HEK293 (cell line): ENCODE measurements around the gene NEK6.

Experiments used
- CTCF ChIA-PET: fragments of 350-600 bp; formaldehyde crosslinking; extraction: SDS; loops from one replicate; lab custom pipeline; 2021; ENCODE audit warnings: antibody characterized with exemption; lab: Yijun Ruan, JAX
- POLR2A ChIA-PET: fragments of 300-600 bp; formaldehyde crosslinking; extraction: SDS; loops from one replicate; lab custom pipeline; 2020; ENCODE audit warnings: antibody characterized with exemption, inconsistent platforms; lab: Yijun Ruan, JAX
- H3K27ac ChIP-seq: fragments of 200-500 bp; sonication (Bioruptor generic); 2 replicates; pipeline ENCODE4 v1.5.1; 2014; ENCODE audit warnings: low read depth, low read length, control low read depth, inconsistent platforms; ENCODE audit errors: extremely low read depth
- H3K36me3 ChIP-seq, 2 experiments: fragments of 200-500 bp in 1 of 2; sonication (Bioruptor generic) in 1 of 2; 1 replicate in 1 of 2; 2 replicates in 1 of 2; pipeline ENCODE4 v1.5.1; 2014 to 2017; ENCODE audit warnings: inconsistent platforms in 2 of 2, low read length in 2 of 2; ENCODE audit not compliant: control insufficient read depth in 2 of 2, insufficient read depth in 1 of 2
- H3K4me1 ChIP-seq: fragments of 200-500 bp; sonication (Bioruptor generic); 2 replicates; pipeline ENCODE4 v1.5.1; 2014; ENCODE audit warnings: mild to moderate bottlenecking, low read length, inconsistent platforms; ENCODE audit not compliant: control insufficient read depth, insufficient read depth
- H3K4me3 ChIP-seq: 2 replicates; pipeline ENCODE4 v1.5.1; 2011; ENCODE audit warnings: low read depth, mild to moderate bottlenecking, control low read depth, low read length, moderate library complexity
- H3K9me3 ChIP-seq: fragments of 200-500 bp; sonication (Bioruptor generic); 2 replicates; pipeline ENCODE4 v1.5.1; 2014; ENCODE audit warnings: low read depth, low read length, inconsistent platforms; ENCODE audit not compliant: control insufficient read depth, insufficient read depth
- GLI2 ChIP-seq: fragments of 450-650 bp; formaldehyde crosslinking; IDR thresholded peaks from 2 replicates; pipeline ENCODE4; 2017; ENCODE audit warnings: missing biosample characterization, missing genetic modification characterization, low read depth, borderline replicate concordance
- TCF7L2 ChIP-seq: IDR thresholded peaks from 2 replicates; pipeline ENCODE4 v1.6.1; 2011; ENCODE audit warnings: low read depth, mild to moderate bottlenecking, inconsistent platforms, low read length, moderate library complexity, borderline replicate concordance
- ZBTB6 ChIP-seq: fragments of 450-650 bp; formaldehyde crosslinking; IDR thresholded peaks from 2 replicates; pipeline ENCODE4 v1.5.1; 2017; ENCODE audit warnings: missing biosample characterization, missing genetic modification characterization
- ZBTB7A ChIP-seq: fragments of 450-650 bp; formaldehyde crosslinking; IDR thresholded peaks from 2 replicates; pipeline ENCODE4 v1.5.1; 2016; ENCODE audit warnings: low read depth, missing biosample characterization, missing genetic modification characterization
- ZNF121 ChIP-seq: fragments of 450-650 bp; formaldehyde crosslinking; IDR thresholded peaks from 2 replicates; pipeline ENCODE4 v1.5.1; 2016; ENCODE audit warnings: missing biosample characterization, missing genetic modification characterization
- ZNF223 ChIP-seq: fragments of 450-650 bp; formaldehyde crosslinking; IDR thresholded peaks from 2 replicates; pipeline ENCODE4 v1.5.1; 2016; ENCODE audit warnings: missing biosample characterization, missing genetic modification characterization
- ZNF324 ChIP-seq: fragments of 450-650 bp; formaldehyde crosslinking; IDR thresholded peaks from 2 replicates; pipeline ENCODE4 v1.5.1; 2016; ENCODE audit warnings: missing biosample characterization, missing genetic modification characterization
- ZNF473 ChIP-seq: fragments of 450-650 bp; formaldehyde crosslinking; IDR thresholded peaks from 2 replicates; pipeline ENCODE4 v1.5.1; 2017; ENCODE audit warnings: missing biosample characterization, missing genetic modification characterization
- ZNF544 ChIP-seq: fragments of 450-650 bp; formaldehyde crosslinking; IDR thresholded peaks from 2 replicates; pipeline ENCODE4 v1.5.0; 2017; ENCODE audit warnings: missing biosample characterization, missing genetic modification characterization
- ZNF600 ChIP-seq: fragments of 450-650 bp; formaldehyde crosslinking; IDR thresholded peaks from 2 replicates; pipeline ENCODE4 v1.5.1; 2016; ENCODE audit warnings: missing biosample characterization, missing genetic modification characterization
- ZNF629 ChIP-seq: fragments of 450-650 bp; formaldehyde crosslinking; IDR thresholded peaks from 2 replicates; pipeline ENCODE4 v1.5.1; 2017; ENCODE audit warnings: missing biosample characterization, missing genetic modification characterization
- ZNF654 ChIP-seq: fragments of 450-650 bp; formaldehyde crosslinking; IDR thresholded peaks from 2 replicates; pipeline ENCODE4 v1.5.1; 2016; ENCODE audit warnings: low read depth, missing biosample characterization, missing genetic modification characterization
- ZNF658 ChIP-seq: fragments of 450-650 bp; formaldehyde crosslinking; IDR thresholded peaks from 2 replicates; pipeline ENCODE4; 2016; ENCODE audit warnings: missing biosample characterization, missing genetic modification characterization
- ZNF747 ChIP-seq: fragments of 450-650 bp; formaldehyde crosslinking; IDR thresholded peaks from 2 replicates; pipeline ENCODE4 v1.5.1; 2016; ENCODE audit warnings: missing biosample characterization, missing genetic modification characterization
- ZNF837 ChIP-seq: fragments of 450-650 bp; formaldehyde crosslinking; IDR thresholded peaks from 2 replicates; pipeline ENCODE4 v1.5.1; 2016; ENCODE audit warnings: missing biosample characterization, missing genetic modification characterization
- TF ChIP-seq, protein P1 (sequence below): fragments of 450-650 bp; formaldehyde crosslinking; IDR thresholded peaks from 2 replicates; pipeline ENCODE4 v1.5.1; 2016; ENCODE audit warnings: missing biosample characterization, missing genetic modification characterization
- TF ChIP-seq, protein P2 (sequence below): fragments of 450-650 bp; formaldehyde crosslinking; optimal IDR thresholded peaks from 2 replicates; pipeline ENCODE3; 2016; ENCODE audit warnings: missing biosample characterization, mild to moderate bottlenecking, missing genetic modification characterization
- TF ChIP-seq, protein P3 (sequence below): fragments of 450-650 bp; formaldehyde crosslinking; IDR thresholded peaks from 2 replicates; pipeline ENCODE4 v1.5.1; 2016; ENCODE audit warnings: missing biosample characterization, missing genetic modification characterization, low read depth
- TF ChIP-seq, protein P4 (sequence below): fragments of 450-650 bp; formaldehyde crosslinking; IDR thresholded peaks from 2 replicates; pipeline ENCODE4 v1.5.1; 2017; ENCODE audit warnings: missing biosample characterization, missing genetic modification characterization

Gene NEK6

GRCh38 chr9:124263800-124264426, 6.2 kb downstream of the NEK6 start:
- ChIA-PET CTCF (no interaction called here), POLR2A (no interaction called here)
- Histone ChIP-seq H3K4me1 (peaks cover 5% of the 10 kb centered on the region), H3K4me3 (no peak overlapping the region), H3K27ac (no peak overlapping the region), H3K36me3 (no peaks in the 10 kb centered on the region), H3K9me3 (no peaks in the 10 kb centered on the region)
- TF ChIP-seq ZBTB6 (tag by site-specific recombination) = no peak
- no peak for TF ChIP-seq ZNF658
- TF ChIP-seq ZNF629 (tag by site-specific recombination) = no peak
- no peak for TF ChIP-seq ZNF600 (tag by site-specific recombination)
- TF ChIP-seq ZBTB7A (tag by site-specific recombination) = no peak
- TF ChIP-seq, protein P1, sequence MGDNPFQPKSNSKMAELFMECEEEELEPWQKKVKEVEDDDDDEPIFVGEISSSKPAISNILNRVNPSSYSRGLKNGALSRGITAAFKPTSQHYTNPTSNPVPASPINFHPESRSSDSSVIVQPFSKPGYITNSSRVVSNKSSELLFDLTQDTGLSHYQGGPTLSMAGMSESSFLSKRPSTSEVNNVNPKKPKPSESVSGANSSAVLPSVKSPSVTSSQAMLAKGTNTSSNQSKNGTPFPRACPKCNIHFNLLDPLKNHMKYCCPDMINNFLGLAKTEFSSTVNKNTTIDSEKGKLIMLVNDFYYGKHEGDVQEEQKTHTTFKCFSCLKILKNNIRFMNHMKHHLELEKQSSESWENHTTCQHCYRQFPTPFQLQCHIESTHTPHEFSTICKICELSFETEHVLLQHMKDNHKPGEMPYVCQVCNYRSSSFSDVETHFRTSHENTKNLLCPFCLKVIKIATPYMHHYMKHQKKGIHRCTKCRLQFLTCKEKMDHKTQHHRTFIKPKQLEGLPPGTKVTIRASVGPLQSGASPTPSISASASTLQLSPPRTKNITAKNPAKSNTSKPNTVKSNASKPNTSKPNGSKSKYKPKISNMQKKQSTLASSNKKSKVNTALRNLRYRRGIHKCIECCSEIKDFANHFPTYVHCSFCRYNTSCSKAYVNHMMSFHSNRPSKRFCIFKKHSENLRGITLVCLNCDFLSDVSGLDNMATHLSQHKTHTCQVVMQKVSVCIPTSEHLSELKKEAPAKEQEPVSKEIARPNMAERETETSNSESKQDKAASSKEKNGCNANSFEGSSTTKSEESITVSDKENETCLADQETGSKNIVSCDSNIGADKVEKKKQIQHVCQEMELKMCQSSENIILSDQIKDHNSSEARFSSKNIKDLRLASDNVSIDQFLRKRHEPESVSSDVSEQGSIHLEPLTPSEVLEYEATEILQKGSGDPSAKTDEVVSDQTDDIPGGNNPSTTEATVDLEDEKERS (tag by site-specific recombination) = no peak
- TF ChIP-seq ZNF544 (tag by site-specific recombination) = no peak

DNA sequence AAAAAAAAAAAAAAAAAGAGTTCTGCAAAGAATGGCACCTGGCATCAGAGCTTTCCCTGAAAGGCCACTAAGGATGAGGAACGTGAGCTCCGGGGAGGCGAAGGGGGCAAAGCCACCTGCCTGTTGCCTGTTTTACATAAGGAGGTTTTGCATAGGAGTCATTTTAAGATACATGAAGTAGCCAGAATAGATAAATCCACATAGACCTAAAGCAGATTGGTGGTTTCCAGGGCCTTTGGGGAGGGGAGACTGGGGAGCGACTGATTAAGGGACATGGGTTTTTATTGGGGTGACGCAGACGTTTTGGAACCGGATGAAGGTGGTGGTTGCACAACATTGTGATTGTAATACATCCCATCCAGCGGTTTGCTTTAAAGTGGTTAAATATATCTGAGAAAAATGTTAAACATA, 7.1 kb downstream of the NEK6 start:
- Histone ChIP-seq H3K36me3 (no peaks in the 10 kb centered on the region), H3K9me3 (no peaks in the 10 kb centered on the region), H3K4me3 (no peak overlapping the region), H3K27ac (no peak overlapping the region), H3K4me1 (peaks cover 2% of the 10 kb centered on the region)
- ChIA-PET CTCF (interaction anchor here (0.7 kb wide), 1 partner anchor 30 kb away, joined by 4 read pairs; no protein-coding TSS in a partner anchor), POLR2A (interaction anchor here (0.7 kb wide), 1 partner anchor 592 kb away, joined by 9 read pairs; no protein-coding TSS in a partner anchor)
- TF ChIP-seq, protein P2, sequence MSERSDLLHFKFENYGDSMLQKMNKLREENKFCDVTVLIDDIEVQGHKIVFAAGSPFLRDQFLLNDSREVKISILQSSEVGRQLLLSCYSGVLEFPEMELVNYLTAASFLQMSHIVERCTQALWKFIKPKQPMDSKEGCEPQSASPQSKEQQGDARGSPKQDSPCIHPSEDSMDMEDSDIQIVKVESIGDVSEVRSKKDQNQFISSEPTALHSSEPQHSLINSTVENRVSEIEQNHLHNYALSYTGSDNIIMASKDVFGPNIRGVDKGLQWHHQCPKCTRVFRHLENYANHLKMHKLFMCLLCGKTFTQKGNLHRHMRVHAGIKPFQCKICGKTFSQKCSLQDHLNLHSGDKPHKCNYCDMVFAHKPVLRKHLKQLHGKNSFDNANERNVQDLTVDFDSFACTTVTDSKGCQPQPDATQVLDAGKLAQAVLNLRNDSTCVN (tag by site-specific recombination) = no peak
- no peak for TF ChIP-seq ZNF324
- no peak for TF ChIP-seq ZNF654 (tag by site-specific recombination)
- TF ChIP-seq ZNF837 = no peak
- no peak for TF ChIP-seq ZNF121 (tag by site-specific recombination)
- no peak for TF ChIP-seq ZNF223

DNA sequence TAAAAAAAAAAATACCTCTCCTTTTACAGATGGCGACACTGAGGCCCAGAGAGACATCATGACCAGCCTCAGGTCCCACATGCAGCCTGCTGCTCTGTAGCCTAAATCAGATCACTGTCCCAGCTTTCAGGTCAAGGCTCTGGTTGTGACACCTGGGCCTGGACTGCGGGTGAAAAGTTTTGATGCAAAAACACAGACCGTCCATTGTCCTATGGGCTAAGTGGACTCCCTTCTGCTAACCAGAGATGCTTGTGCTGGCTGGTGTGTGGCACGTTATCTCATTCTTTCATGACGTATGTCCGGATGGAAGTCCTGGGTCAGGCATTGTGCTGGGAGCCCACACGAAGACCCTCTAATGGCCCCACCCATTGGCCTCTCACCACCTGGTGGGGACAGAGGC, 7.8 kb downstream of the NEK6 start:
- H3K4me3 ChIP-seq = no peak overlapping the region
- H3K27ac ChIP-seq = no peak overlapping the region
- no peaks in the 10 kb centered on the region for H3K4me1 ChIP-seq
- TF ChIP-seq, protein P3, sequence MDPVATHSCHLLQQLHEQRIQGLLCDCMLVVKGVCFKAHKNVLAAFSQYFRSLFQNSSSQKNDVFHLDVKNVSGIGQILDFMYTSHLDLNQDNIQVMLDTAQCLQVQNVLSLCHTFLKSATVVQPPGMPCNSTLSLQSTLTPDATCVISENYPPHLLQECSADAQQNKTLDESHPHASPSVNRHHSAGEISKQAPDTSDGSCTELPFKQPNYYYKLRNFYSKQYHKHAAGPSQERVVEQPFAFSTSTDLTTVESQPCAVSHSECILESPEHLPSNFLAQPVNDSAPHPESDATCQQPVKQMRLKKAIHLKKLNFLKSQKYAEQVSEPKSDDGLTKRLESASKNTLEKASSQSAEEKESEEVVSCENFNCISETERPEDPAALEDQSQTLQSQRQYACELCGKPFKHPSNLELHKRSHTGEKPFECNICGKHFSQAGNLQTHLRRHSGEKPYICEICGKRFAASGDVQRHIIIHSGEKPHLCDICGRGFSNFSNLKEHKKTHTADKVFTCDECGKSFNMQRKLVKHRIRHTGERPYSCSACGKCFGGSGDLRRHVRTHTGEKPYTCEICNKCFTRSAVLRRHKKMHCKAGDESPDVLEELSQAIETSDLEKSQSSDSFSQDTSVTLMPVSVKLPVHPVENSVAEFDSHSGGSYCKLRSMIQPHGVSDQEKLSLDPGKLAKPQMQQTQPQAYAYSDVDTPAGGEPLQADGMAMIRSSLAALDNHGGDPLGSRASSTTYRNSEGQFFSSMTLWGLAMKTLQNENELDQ (tag by site-specific recombination) = no peak
- TF ChIP-seq, protein P4, sequence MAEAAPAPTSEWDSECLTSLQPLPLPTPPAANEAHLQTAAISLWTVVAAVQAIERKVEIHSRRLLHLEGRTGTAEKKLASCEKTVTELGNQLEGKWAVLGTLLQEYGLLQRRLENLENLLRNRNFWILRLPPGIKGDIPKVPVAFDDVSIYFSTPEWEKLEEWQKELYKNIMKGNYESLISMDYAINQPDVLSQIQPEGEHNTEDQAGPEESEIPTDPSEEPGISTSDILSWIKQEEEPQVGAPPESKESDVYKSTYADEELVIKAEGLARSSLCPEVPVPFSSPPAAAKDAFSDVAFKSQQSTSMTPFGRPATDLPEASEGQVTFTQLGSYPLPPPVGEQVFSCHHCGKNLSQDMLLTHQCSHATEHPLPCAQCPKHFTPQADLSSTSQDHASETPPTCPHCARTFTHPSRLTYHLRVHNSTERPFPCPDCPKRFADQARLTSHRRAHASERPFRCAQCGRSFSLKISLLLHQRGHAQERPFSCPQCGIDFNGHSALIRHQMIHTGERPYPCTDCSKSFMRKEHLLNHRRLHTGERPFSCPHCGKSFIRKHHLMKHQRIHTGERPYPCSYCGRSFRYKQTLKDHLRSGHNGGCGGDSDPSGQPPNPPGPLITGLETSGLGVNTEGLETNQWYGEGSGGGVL (tag by site-specific recombination) = no peak
- TF ChIP-seq TCF7L2 = no peak
- TF ChIP-seq ZNF747 (tag by site-specific recombination) = no peak
- no peak for TF ChIP-seq ZNF473 (tag by site-specific recombination)
- TF ChIP-seq GLI2 = no peak
- ChIA-PET POLR2A (no interaction called here), CTCF (interaction anchor here (0.6 to 0.7 kb wide), 2 partner anchors 31 to 55 kb away, joined by 4 read pairs; no protein-coding TSS in a partner anchor)
- H3K36me3 ChIP-seq = no peaks in the 10 kb centered on the region
- H3K9me3 ChIP-seq = no peaks in the 10 kb centered on the region
